NCI-H187 (cell line): ENCODE results near the gene SDHB.

Experiments used
- DNase-seq, 2 experiments: peaks; one replicate each; lab custom pipeline; 2025; lab: John Stamatoyannopoulos, UW

Gene SDHB

DNA sequence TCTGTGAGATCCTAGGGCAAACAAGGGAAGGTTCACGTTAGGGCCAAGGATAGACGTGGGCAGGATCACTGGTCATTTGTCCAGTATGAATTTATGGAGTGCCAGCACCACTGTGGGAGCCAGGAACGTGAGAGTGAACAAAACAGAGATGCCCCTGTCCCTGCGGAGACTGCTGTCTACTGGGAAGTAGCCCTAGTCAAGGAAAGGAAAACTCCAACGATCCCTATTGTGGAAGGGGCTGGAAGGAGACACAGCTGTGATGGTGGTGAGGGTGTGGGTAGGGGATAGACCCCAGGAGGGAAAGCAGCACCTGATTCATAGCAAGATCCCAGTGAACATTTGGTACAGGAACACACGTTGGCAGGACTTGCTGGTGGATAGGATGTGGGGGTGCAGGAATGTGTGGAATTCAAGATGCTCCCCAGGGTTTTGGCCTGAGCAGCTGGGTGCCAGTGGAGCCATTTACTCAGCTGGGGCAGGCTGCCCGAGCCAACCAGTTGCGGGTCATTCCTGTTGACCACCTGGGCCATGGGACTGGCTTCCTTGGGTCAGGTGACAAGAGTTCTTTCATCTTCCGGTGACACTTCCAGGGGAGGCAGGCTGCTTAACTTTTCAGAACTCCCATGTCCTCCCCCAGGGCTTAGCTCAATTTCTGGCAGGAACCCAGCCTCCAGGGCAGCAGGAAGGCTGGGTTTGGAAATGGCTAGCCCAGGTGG is 40.9 kb downstream of the SDHB start:
- DNase-seq: no peak

DNA sequence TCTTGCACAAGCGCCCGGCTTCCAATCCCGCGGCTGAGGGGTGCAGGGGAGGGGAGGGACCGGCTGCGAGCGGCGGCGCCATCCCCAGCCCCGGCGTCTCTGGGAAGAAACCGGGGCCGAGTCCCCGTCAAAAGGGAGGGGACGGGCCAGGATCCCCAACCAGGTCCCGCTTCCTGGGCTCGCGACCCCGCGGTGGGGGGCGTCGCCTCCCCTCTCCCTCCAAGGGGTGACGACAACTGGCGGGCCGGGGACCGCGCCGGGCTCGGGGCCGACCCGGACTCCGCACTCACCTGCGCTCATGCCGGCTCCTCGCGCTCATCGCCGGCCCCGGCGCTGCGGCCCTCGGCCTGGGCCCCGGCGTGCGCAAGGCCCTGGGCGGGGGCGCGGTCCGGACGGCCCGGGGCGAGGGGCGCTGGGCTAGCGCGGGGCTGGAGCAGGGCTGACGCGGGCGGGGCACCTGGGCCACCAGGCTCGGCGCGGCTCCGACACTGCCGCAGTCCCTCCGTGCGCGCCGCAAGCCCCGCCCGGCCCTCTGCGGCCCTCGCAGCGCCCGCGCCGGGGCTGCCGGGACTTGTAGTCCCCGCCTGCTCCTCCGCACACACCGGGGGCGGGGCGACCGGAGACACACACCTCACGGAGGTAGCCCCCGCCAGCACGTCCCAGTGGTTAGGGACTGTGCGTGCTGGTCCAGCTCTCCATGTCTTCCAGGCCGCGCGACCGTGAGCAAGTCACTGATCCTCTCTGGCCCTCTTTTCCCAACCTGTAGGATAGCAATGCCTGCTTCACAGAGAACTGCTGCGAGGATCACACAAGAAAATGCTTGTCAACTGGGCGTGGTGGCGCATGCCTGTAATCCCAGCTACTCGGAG is 42.2 kb downstream of the SDHB start, which contains the start of gene ATP13A2:
ATP13A2 (minus strand) TSS at position 490 of the 869 bp plus-strand sequence; CDS start at position 300, 190 bp downstream.
- DNase-seq: peak; percentile 31 to 84

DNA sequence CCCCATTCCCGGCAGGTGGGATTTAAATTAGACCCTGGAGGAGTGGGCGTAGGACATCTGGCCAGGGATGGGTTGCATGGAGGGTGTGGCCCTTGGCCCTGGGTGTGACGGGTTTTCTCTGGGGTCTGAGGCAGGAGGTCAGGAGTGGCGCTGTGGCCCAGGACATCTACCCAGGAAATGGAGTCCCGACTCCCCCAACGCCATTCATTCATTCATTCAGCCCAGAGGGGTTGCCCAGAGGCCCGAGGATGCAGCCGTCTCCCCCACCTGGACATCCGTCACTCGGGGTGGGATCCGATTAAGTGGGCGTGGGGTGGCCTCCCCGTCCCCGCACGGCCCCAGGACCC is 42.8 kb downstream of the SDHB start:
- no peak for DNase-seq

DNA sequence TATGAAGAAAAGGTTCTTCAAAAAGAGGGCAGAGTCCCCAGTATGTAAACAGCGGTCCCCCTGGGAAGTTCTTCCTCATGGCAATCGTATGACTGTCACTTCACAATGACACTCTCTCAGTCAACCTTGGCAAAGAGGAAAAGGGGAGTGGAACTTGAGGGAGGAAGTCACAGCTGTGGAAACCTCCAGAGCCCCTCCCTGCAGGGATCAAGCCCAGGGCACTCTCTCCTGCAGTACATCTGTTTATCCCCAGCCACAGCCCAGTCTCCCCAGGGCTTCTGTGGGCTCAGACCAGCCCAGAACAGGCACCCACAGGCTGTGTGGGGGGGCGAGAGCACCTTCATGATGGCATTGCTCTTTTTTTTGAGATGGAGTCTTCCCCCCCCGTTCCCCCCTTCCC is 44.1 kb downstream of the SDHB start:
- DNase-seq: no peak

DNA sequence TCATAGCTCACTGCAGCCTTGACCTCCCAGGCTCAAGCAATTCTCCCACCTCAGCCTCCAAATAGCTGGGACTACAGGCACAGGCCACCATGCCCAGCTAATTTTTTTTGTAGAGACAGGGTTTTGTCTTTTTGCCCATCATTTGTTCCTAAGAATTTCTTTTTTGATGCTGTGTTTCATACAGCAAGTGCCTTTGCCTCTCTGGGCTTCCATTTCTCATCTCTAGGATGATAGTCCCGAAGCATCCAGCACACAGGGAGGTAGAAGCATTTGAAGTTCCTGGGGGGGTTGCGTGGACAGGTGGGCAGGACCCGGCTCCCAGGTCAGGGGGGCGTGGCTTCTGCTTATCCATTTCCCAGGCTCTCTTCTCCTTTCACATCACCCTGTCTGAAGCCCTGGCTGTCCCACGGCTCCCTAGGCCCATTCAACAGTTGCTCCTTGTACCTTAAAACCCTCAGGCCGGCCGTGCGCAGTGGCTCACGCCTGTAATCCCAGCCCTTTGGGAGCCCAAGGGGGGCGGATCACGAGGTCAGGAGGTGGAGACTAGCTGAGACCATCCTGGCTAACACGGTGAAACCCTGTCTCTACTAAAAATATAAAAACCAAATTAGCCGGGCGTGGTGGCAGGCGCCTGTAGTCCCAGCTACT is 45.5 kb downstream of the SDHB start:
- DNase-seq: no peak

DNA sequence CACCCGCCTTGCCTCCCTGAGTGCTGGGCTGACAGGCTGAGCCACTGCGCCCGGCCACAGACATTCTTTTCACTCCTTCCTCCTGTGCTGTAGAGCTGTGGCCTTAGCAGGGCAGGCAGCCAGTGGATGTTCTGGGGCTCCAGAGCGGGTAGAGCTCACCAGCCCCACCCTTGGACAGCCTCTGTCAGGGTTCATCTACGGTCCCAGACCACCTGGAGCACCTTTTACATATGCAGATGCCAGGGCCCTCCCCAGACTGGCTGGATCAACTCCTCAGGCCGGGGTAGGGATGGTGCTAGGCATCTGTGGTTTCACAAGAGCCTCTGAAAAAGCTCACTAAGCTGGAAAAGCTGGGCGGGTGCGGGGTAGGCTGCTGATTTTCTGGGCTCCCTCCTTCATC is 46.7 kb downstream of the SDHB start:
- no peak for DNase-seq

DNA sequence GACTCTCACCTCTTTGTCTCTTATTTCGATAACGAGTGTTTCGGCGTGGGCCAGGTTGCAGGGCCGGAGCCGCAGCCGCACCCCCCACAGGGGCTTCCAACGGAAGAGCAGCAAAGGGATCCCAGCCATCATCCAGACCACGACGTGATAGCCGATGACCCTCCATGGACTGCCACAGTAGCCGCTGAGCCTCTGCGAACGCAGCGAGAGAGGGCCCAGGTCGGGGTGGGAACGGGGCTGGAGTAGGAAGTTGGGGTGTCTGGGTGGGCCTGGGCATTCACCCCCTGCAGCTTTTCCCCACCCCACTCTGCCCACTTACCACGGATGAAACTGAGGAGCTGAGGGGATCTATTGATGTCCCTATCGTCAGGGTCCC is 48.5 kb downstream of the SDHB start:
- DNase-seq: no peak

DNA sequence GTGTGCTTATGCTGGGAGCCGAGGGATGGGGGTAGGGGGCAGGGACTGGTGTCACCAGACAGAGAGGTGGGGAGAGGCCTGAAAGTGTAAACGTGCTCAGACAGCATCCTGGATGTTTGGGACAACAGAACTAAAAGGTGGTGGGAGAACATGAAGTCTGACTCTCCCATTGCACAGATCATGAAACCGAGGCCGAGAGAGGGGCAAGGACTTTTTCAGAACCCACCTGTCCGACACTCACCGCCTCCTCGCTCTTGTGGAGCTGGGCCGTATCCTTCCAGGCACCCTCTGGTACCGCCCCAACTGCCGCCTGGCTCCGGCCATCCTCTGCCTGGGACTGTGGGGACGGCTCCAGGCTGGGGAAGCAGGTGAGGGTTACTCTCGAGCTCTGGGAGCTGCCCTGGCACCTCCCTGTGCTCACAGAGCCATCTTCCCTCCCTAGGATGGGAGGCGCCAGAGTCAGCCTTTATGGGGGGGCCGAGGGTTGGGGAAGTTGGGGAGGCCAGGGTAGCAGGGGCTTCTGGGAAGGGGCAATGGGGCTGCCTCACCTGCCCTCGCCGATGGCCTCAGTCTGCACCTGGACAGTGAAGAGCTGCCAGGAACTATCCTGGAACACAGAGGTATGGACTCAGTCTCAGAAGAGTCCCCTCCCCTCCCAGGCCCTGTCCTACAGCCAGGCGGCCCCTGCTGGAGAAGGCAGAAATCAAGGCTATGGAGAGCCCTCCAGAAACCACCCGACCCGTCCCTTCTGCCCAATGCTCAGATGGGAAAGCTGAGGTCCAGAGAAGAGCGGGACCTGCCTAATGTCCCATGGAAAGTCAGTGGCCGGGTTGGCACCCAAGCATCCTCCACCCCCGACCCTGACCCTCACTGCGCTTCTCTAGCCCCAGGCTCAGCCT is 49.1 kb downstream of the SDHB start:
- no peak for DNase-seq

DNA sequence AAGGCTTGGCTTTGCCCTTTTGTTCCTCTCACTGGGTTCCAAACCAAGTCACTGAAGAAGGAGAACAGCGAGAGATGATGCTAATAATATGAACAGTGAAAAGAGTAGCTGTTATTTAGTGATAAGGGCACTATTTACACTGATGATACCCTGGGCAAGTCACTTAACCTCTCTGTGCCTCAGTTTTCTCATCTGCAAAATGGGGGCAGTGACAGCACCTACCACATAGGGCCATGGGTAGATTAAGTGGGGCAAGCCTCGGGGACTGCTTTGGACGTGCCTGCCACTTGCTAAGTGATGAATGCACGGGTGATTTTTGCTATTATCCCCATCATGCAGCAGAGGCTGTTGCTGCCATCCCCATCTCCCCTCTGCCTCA is 51.3 kb downstream of the SDHB start:
- no peak for DNase-seq

DNA sequence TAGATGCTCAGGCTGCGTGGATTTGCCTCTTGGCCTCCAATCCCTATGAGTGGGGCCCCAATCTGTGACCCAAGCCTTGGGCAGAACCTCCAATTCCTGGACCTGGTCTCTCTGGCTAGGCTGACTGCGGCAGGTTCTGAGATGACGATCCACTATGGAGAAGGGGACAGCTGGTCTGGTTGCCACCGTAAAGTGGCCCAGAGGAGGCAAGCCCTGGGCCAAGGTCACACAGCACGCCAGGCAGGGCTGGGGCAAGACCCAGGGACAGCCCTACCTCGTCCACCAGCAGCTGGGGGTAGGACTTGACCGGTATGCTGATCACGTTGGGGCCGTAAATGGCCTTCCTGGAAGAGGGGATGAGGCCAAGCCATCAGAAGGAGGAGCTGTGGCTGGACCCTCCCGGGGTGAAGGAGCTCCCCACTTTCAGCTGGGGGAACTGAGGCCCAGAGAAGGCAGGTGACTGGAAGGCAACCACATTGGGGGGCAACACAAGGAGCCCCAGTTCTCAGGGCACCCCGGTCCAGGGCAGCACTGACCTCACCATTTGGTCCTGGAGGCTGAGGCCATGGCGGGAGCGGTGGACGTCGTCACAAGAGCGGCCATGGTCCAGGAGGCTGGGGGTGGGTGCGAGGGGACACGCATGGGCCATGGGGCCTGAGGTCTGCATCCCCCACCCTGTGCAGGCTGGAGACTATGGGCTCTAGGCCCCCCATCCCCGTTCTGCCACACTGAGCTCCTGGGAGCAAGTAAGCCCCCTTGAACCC is 51.9 kb downstream of the SDHB start:
- DNase-seq: no peak

DNA sequence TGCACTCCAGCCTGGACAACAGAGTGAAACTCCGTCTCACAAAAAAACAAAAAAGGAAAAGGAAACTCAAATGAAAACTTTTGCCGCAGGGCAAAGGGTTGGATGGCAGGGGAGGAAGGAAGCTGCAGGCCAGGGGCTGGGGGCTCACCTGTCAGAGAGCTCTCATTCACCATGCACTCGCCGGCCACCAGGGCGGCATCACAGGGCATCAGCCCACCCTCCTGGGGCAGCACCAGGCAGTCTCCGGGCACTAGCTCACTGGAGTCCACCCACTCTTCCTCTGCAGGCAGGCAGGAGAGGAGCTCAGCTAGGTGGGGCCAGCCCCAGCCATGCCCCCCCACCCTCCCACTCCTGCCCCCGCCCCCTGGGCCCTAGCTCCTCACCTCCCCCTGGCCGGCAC is 54.0 kb downstream of the SDHB start:
- DNase-seq: no peak

DNA sequence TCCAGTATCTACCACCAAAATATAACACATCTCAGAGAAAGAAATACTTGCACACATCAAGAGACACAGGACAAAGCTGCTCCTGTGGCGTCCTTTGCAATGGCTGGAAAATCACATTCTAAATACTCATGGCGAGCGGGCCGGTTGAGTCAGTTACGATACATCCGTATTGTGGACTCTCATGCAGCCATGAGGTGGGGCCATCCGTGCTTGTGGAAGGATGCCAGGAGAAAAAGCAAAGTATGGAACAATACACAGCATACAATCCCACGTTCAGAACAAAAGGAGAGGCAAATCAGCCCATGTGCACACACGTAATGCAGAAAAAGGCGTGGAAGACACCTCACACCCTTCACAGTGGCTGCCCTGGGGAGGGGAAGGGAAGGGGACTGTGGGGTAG is 55.2 kb downstream of the SDHB start:
- no peak for DNase-seq

DNA sequence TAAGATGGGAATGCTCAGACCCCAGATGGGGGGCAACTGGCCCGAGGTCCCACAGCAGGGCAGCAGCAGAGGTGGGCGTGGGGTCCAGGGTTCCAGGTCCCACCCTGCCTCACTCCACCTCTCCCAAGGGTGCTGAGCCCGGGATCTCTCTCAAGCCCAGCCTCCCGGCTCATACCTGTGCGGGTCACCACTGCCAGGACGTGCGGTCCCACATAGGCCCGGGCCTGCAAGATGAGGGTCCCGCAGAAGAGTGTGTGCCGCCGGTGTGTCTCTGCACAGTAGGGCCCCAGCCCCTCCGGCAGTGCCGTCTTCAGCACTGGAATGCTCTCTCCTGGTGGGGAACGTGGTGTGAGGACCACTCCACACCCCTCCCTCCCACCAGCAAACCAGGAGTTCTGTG is 57.0 kb downstream of the SDHB start:
- DNase-seq: no peak

DNA sequence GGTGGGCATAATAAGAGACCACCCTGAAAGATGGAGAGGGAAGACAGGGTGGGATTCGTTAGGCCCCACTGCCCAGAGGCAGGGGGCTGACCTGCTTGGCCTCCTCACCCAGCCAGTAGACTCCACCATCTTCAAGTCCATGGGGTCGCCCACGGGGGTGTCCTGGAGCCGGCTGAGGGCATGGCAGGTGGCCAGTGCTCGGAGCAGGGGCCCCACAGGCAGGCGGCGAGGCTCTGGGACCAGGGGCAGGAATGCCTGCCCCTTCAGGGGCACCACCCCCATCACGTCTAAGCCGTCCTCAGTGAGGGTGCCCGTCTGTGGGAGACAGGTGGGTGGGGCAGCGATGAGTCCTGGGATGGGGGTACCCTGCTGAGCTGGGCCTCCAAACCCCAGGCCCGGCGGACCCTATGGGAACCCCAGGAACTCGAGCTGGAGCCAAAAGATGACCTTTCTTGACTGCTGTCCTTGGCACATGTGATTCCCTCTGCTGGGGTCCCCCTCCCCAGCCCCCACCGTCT is 60.3 kb downstream of the SDHB start:
- no peak for DNase-seq

DNA sequence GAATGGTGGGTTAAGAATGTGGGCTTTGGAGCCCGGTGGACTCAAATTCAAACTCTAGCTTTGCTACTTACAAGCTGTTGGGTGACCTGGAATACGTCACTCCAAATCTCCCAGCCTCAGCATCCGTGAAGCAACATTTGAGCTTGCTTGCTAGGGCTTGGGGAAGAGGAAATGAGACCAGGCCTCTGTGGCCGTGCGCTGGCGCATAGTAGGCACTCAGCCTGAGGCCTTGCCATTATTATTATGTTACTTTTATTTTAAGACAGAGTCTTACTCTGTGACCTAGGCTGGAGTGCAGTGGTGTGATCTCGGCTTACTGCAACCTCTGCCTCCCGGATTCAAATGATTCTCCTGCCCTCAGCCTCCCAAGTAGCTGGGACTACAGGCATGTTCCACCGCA is 61.2 kb downstream of the SDHB start:
- no peak for DNase-seq

DNA sequence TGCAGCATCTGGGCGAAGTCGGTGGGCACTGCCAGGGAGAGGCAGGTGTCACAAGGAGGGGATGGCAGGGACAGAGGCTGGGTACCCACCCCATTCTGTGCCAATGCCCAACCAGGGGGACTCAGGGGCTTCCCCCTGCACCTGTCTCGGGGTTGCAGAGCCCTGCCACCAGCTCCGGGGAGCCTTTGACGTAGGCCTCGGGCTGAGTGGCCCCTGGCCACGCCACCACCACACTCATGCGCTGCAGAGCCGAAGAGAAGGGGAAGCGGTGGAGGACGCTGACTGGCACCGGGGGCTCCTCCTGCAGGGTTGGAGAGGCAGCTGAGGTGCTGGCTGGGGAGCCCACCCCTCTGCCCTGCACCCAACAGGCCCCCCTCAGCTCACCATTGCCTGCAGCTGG is 61.7 kb downstream of the SDHB start:
- DNase-seq: no peak

DNA sequence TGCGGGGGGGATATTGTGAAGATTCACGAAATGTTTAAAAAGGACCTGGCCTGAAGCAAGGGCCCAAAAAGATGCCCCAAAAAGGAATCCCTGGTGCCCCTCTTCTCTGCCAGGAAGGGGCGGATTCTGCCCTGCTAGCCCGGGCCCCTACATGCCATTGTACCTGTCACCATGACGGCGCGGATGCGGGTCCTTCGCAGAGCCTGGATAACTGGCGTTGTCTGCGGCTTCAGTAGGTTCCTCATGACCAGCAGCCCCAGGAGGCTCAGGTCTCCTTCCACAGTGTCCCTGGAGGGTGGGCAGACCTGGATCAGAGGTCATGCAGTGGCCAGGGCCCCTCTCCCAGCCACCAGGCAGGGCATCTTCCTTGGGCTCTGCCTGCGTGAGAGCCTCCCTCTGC is 62.3 kb downstream of the SDHB start:
- DNase-seq: no peak

DNA sequence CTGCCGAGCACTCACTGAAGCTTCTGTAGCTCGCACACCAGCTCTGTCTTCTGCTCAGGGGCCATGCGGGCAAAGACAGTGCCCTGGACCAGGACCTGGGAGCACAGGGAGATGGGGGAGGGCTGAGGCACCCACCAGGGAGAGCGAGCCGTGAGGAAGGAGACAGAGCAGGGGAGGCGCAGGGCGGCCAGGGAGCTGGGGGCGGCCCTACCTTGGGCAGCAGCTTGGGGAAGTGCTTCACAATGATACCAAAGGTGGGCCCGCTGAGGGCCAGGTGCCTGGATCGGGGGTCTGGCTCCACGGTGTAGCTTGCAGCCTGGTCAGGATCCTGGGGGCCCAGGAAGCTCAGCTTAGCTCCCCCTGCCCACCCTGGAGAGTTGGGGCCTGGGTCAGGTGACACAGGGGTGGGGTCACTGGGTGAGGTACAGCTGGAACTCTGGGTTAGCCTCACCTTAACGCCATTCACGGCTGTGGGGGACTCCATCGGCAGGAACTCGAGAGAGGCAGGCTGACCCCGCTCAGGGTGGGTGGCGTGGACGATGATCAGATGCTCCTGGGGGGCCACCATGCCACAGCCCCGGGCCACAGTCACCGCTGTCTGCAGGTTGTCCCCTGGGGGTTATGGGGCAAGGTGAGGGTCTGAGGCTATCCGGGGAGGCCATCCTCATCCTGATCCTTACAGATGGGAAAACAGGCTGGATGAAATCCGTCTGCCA is 64.0 kb downstream of the SDHB start:
- no peak for DNase-seq

DNA sequence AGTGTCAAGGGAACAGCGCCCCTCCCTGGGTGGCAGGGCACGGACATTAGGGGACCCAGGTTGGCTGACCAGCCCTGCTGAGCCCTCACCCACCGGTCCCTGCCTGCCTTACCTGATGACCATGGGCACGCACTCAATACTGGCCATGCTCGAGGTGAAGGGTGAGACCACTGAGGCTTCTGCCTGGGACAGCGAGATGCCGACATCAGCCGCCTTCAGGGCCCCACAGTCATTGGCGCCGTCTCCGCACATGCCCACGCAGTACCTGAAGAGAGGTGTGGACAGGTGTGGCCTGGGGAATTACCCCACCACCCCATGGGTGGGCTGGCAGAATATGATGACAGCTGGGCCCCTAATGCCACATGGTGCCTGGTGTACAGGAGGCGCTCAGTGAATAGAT is 65.6 kb downstream of the SDHB start:
- DNase-seq: no peak

DNA sequence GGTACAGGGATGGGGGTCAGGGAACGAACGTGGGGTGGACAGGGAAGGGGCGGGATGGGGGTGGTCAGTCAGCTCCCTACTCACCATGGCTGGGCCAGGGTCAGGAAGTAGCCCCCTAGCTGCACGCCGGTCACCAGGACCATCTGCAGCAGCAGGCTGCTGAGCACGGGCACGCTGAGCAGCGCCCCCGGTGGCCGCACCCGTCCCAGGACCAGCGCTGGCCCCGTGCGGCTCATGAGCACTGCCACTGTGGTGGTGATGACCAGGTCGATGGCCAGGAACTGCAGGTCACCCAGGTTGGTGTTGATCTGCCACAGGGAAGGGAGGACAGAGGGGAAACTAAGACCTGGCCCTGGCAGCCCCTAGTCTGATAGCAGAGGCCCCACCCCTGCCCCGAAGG is 66.9 kb downstream of the SDHB start:
- no peak for DNase-seq
